ENCODE measurements around the gene MRPL48.
"Not testable (repeated sequence)": the region's sequence is repeated elsewhere in the genome, so short reads cannot be mapped to it uniquely, and the experiment has no call there.

The MRPL48 gene

DNA sequence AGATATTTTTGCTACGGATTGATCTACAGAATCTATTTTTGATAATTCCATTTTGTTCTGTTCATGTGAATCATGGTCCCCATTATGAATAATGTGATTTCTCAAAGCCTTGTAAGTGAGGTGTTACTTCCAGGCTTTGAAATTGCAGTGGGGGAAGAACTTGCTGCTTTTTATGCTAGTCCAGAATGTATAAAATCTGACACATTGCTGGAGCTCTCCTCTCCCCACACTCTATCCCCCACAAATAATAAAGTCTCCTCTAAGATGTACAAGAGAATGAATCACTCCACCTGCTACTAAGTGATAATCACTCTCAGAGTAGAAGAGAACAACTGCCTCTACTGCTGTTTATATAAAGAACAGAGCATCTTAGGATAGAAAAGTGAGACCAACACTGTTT lies 20.9 kb upstream of the MRPL48 start:
- no peak overlapping the region for H3K4me3 ChIP-seq (ENCODE audit: low read depth, low read length)
- no peak for DNase-seq (ENCODE audit: low read depth)
- TF ChIP-seq, protein P1, sequence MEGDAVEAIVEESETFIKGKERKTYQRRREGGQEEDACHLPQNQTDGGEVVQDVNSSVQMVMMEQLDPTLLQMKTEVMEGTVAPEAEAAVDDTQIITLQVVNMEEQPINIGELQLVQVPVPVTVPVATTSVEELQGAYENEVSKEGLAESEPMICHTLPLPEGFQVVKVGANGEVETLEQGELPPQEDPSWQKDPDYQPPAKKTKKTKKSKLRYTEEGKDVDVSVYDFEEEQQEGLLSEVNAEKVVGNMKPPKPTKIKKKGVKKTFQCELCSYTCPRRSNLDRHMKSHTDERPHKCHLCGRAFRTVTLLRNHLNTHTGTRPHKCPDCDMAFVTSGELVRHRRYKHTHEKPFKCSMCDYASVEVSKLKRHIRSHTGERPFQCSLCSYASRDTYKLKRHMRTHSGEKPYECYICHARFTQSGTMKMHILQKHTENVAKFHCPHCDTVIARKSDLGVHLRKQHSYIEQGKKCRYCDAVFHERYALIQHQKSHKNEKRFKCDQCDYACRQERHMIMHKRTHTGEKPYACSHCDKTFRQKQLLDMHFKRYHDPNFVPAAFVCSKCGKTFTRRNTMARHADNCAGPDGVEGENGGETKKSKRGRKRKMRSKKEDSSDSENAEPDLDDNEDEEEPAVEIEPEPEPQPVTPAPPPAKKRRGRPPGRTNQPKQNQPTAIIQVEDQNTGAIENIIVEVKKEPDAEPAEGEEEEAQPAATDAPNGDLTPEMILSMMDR (IDR thresholded peaks at IDR 0.05; ENCODE audit: insufficient read depth, low read depth, low read length, missing control alignments): no peak

GRCh38 chr11:73770811-73771210 lies 16.9 kb upstream of the MRPL48 start:
- not testable (repeated sequence) for H3K4me3 ChIP-seq (ENCODE audit: low read depth, low read length); DNase-seq (ENCODE audit: low read depth)

DNA sequence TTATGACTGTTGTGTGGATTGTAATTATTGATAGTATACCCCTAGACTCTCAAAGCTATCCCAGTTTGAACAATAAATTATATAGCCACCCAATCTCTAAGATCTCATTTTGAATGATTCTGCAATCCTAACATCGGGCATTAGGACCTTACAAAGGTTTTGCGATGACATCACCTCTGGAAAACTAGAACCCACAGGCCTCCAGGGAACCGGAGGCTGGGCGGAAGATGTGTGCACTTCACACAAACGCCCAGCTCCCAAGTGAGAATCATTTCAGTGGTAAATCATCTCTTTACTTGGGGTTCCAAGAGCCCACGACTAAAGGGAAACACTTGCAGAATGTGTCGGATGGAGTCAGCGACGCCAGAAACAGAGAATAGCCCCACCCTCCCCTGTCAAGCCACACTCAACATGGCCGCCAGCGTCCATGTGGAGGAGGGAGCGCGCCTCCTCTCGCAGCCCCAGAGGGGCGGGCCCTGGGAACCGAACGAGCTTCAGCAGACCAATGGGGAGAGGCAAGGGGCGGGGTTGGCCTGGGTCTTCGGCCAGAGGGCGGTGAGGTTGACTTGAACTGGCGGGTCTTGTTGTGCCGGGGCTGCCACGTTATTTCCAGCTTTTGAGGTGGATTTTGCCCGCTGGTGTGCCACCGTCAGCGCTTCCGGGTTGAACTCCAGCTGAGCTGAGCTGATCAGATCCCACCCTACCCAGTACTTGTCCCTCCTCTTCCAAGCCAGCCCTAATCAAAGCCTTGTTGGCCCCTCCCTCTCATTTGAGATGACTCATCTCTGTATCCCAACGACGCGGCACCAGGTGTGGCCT lies 8.4 kb upstream of the MRPL48 start:
- DNase-seq (ENCODE audit: low read depth): peak; percentile 98
- H3K4me3 ChIP-seq (ENCODE audit: low read depth, low read length): peak overlapping the region; percentile 84
- TF ChIP-seq, protein P1 (IDR thresholded peaks at IDR 0.05; ENCODE audit: insufficient read depth, low read depth, low read length, missing control alignments): no peak

GRCh38 chr11:73781303-73781702 lies 6.4 kb upstream of the MRPL48 start:
- no peak overlapping the region for H3K4me3 ChIP-seq (ENCODE audit: low read depth, low read length)
- TF ChIP-seq, protein P1 (IDR thresholded peaks at IDR 0.05; ENCODE audit: insufficient read depth, low read depth, low read length, missing control alignments): no peak
- DNase-seq (ENCODE audit: low read depth): no peak

GRCh38 chr11:73783483-73784020 lies 4.1 kb upstream of the MRPL48 start:
- DNase-seq (ENCODE audit: low read depth): no peak
- H3K4me3 ChIP-seq (ENCODE audit: low read depth, low read length): no peak overlapping the region
- TF ChIP-seq, protein P1 (IDR thresholded peaks at IDR 0.05; ENCODE audit: insufficient read depth, low read depth, low read length, missing control alignments): no peak

DNA sequence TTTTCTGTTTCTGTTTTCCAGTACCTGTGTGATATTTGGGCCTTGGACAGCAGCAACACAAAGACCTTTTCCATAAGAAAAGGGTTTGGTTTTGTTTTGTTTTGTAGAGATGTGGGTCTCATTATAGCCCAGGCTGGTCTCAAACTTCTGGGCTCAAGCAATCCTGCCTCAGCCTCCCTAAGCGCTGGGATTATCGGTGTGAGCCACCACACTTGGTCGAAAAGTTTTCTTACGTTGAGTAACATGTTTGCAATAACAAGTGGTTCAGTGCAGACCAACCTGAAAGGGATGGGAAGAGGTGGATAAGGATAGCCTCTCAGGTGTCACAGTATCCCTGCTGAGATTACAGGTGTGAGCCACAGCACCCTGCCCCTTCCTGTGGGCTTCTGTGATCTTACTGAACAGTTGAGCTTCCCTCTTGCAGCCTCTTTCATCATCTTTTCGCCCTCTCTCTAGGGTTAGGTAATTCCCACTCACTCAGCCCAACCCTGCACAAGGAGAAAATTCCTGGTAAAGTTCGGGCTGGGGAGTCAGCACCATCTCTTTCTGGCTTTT lies 3.5 kb upstream of the MRPL48 start:
- H3K4me3 ChIP-seq (ENCODE audit: low read depth, low read length): no peak overlapping the region
- TF ChIP-seq, protein P1 (IDR thresholded peaks at IDR 0.05; ENCODE audit: insufficient read depth, low read depth, low read length, missing control alignments): no peak
- no peak for DNase-seq (ENCODE audit: low read depth)

DNA sequence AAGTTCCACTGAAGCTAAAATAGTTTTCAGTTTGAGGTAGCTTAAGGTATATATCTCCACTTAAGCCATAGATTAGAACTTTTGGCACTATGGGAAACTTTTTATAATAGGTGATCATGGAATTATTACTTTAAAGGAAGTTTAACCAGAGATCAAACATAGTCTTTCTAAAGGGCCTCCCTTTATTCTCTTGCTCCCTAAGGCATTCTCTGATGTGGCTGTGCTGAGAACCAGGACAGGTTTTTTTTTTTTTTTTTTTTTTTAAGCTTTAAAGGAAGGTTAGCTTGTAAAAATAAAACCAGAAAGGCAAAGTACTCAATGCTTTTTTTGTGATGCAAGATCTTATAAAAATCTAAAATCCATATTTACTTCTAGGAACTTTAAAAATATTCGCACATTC lies 2.9 kb upstream of the MRPL48 start:
- no peak overlapping the region for H3K4me3 ChIP-seq (ENCODE audit: low read depth, low read length)
- DNase-seq (ENCODE audit: low read depth): no peak
- TF ChIP-seq, protein P1 (IDR thresholded peaks at IDR 0.05; ENCODE audit: insufficient read depth, low read depth, low read length, missing control alignments): no peak

DNA sequence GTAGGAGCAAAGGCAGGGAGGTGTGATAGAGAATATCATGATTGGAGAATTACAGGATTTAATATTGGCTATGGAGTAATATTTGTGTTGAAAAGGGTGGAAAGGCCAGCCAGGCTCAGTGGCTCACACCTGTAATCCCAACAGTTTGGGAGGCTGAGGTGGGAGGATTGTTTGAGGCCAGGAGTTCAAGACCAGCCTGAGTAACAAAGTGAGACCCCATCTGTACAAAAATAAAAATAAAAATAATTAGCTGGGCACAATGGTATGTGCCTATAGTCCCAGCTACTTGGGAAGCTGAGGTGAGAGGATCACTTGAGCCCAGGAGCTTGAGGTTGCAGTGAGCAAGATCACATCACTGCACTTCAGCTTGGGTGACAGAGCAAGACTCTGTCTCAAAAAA lies 2.2 kb upstream of the MRPL48 start:
- not testable (repeated sequence) for H3K4me3 ChIP-seq (ENCODE audit: low read depth, low read length); DNase-seq (ENCODE audit: low read depth)

All from GM12865 (cell line).